NB4 (cell line): ENCODE data around the gene RS1.

Experiments
- CTCF ChIP-seq: IDR thresholded peaks from one replicate; pipeline ENCODE4 v1.5.1; 2012; ENCODE audit warnings: low read depth, low read length
- MAX ChIP-seq: IDR thresholded peaks from 2 replicates; pipeline ENCODE4 v1.6.1; 2011; ENCODE audit warnings: low read depth, low read length
- POLR2A ChIP-seq: IDR thresholded peaks from 2 replicates; pipeline ENCODE4 v1.6.1; 2011; ENCODE audit warnings: mild to moderate bottlenecking; ENCODE audit not compliant: insufficient read length; ENCODE audit errors: extremely low read depth

- TF ChIP-seq CTCF: no peak
- no peak for TF ChIP-seq POLR2A
- no peak for TF ChIP-seq MAX
Observed at GRCh38 chrX:18647621-18648020, 24.3 kb downstream of the RS1 start.
